Endothelial cell of umbilical vein (primary cell): ENCODE measurements around the gene AACS. TPM values are rescaled to one million over a fixed set of nuclear protein-coding genes. Genes with fewer than 3 reads are reported as not detected.

Experiments
- BruUV-seq: library from RNA; stranded (reverse); fragments of 400-500 nt; replicated peaks from 2 replicates; lab custom pipeline; 2021; lab: Mats Ljungman, UMichigan
- CTCF ChIA-PET: fragments of 300-600, 350-600 bp; sonication (Branson Sonifier 250); formaldehyde crosslinking; loops from one replicate; lab custom pipeline; 2021; ENCODE audit warnings: antibody characterized with exemption, inconsistent platforms; lab: Charles Lee
- POLR2A ChIA-PET: fragments of 300-600, 350-600 bp; sonication (Branson Sonifier 250); formaldehyde crosslinking; loops from one replicate; lab custom pipeline; 2021; ENCODE audit warnings: antibody characterized with exemption, inconsistent platforms; lab: Charles Lee
- DNase-seq: peaks from one replicate; pipeline ENCODE4 v3.0.0-alpha.2; 2011; ENCODE audit warnings: low read depth, low spot score
- FAIRE-seq: peaks from 2 replicates; lab custom pipeline; 2011; peaks lifted over from hg19 to GRCh38; lab: Jason Lieb, UNC
- H2AFZ ChIP-seq: 2 replicates; pipeline ENCODE4 v1.6.0; 2012; ENCODE audit warnings: low read depth, low read length, control low read depth, inconsistent platforms
- H3K27ac ChIP-seq: 2 replicates; pipeline ENCODE4 v1.5.1; 2011; ENCODE audit warnings: low read depth, mild to moderate bottlenecking, control low read depth, low read length, moderate library complexity; ENCODE audit not compliant: insufficient read depth
- H3K27me3 ChIP-seq, 2 experiments: 2 replicates each; pipeline versions ENCODE4 v1.6.0 to v1.6.1; 2011; ENCODE audit warnings: low read length in 2 of 2, mixed read lengths in 1 of 2; ENCODE audit not compliant: control insufficient read depth in 2 of 2, insufficient read depth in 2 of 2
- H3K36me3 ChIP-seq, 2 experiments: 2 replicates in 1 of 2; 3 replicates in 1 of 2; pipeline ENCODE4 v1.5.1; 2011; ENCODE audit warnings: low read length in 2 of 2, mild to moderate bottlenecking in 1 of 2, moderate library complexity in 1 of 2; ENCODE audit not compliant: control insufficient read depth in 2 of 2, insufficient read depth in 2 of 2; ENCODE audit errors: extremely low read depth in 1 of 2
- H3K4me1 ChIP-seq: 3 replicates; pipeline ENCODE4 v1.5.1; 2011; ENCODE audit warnings: mild to moderate bottlenecking, low read length; ENCODE audit not compliant: control insufficient read depth, insufficient read depth; ENCODE audit errors: extremely low read depth
- H3K4me2 ChIP-seq: 2 replicates; pipeline ENCODE4 v1.6.1; 2011; ENCODE audit warnings: low read length, control low read depth, mixed read lengths; ENCODE audit not compliant: insufficient read depth
- H3K4me3 ChIP-seq, 3 experiments: fragments of 200-600 bp in 1 of 3; sonication (generic), shearing (Covaris generic) in 1 of 3; replicated peaks in 1 of 3; 2 replicates each; pipeline ENCODE4 v1.5.1; 2011 to 2016; ENCODE audit warnings: control low read depth in 3 of 3, low read length in 3 of 3, mild to moderate bottlenecking in 2 of 3, inconsistent platforms in 1 of 3, low read depth in 1 of 3, moderate library complexity in 1 of 3; ENCODE audit not compliant: insufficient read depth in 1 of 3
- H3K79me2 ChIP-seq: 2 replicates; pipeline ENCODE4 v1.6.0; 2012; ENCODE audit warnings: low read length, inconsistent platforms; ENCODE audit not compliant: control insufficient read depth, insufficient read depth
- H3K9ac ChIP-seq: replicated peaks from 2 replicates; pipeline ENCODE3; 2011; ENCODE audit warnings: low read length, control low read depth; ENCODE audit not compliant: insufficient read depth; ENCODE audit errors: extremely low read depth
- H3K9me1 ChIP-seq: replicated peaks from 3 replicates; pipeline ENCODE4 v1.6.0; 2011; ENCODE audit warnings: mild to moderate bottlenecking, low read length; ENCODE audit not compliant: control insufficient read depth, insufficient read depth; ENCODE audit errors: extremely low read depth
- H3K9me3 ChIP-seq: replicated peaks from 2 replicates; pipeline ENCODE4 v1.5.1; 2012; ENCODE audit warnings: low read length, inconsistent platforms; ENCODE audit not compliant: control insufficient read depth, insufficient read depth
- H4K20me1 ChIP-seq: replicated peaks from 2 replicates; pipeline ENCODE3; 2011; ENCODE audit warnings: mild to moderate bottlenecking, low read length; ENCODE audit not compliant: control insufficient read depth, insufficient read depth; ENCODE audit errors: extremely low read depth
- EZH2 ChIP-seq: IDR thresholded peaks from 2 replicates; pipeline ENCODE4 v1.6.1; 2012; ENCODE audit warnings: borderline replicate concordance, low read depth, mild to moderate bottlenecking, moderate library complexity, low read length, inconsistent platforms; ENCODE audit not compliant: severe bottlenecking
- FOS ChIP-seq: IDR thresholded peaks from 2 replicates; pipeline ENCODE4 v1.6.1; 2011; ENCODE audit warnings: mild to moderate bottlenecking, low read length, moderate library complexity, borderline replicate concordance; ENCODE audit not compliant: insufficient read depth
- GATA2 ChIP-seq: IDR thresholded peaks from 2 replicates; pipeline ENCODE4 v1.7.0; 2011; ENCODE audit warnings: low read depth, mild to moderate bottlenecking, moderate library complexity, mixed read lengths, low read length; ENCODE audit not compliant: insufficient read length, insufficient read depth
- JUN ChIP-seq: IDR thresholded peaks from 2 replicates; pipeline ENCODE4 v1.6.1; 2011; ENCODE audit warnings: borderline replicate concordance, low read depth; ENCODE audit not compliant: insufficient read length, insufficient read depth
- MAX ChIP-seq: IDR thresholded peaks from 2 replicates; pipeline ENCODE4 v1.6.1; 2011; ENCODE audit not compliant: insufficient read depth, insufficient read length
- MYC ChIP-seq: IDR thresholded peaks from one replicate; pipeline ENCODE4 v1.6.1; 2011; ENCODE audit warnings: mild to moderate bottlenecking, low read depth, low read length
- POLR2A ChIP-seq: IDR thresholded peaks from 2 replicates; pipeline ENCODE4 v1.6.1; 2012; ENCODE audit warnings: low read depth, mild to moderate bottlenecking, control low read depth, low read length
- POLR2AphosphoS5 ChIP-seq: IDR thresholded peaks from 2 replicates; pipeline ENCODE4 v1.6.1; 2012; ENCODE audit warnings: low read depth, mild to moderate bottlenecking, control low read depth, low read length, moderate library complexity; ENCODE audit not compliant: insufficient read depth
- dilution Hi-C: fragments of 300-500 bp; cut with MboI; formaldehyde crosslinking; loops from one replicate; pipeline ENCODE4 v1.15.0; 2019; ENCODE audit warnings: low sequenced_read_pairs; ENCODE audit not compliant: extremely low pct_ligation_motif_present
- intact Hi-C: fragments of 100-400 bp; cut with micrococcal nuclease; formaldehyde crosslinking; loops from one replicate; pipeline ENCODE4 v1.10.0; 2022
- polyA plus RNA-seq, 4 experiments: library from polyadenylated mRNA; depleted of rRNA in 3 of 4; stranded (reverse) in 3 of 4; unstranded in 1 of 4; fragments of >200 nt; gene quantifications; 2 replicates each; pipeline versions ENCODE4 v1.2.1 to v1.2.3, GENCODE V29; 2011 to 2012; ENCODE audit warnings: missing spikeins in 1 of 4
- total RNA-seq: library from RNA; stranded (reverse); gene quantifications from 2 replicates; pipeline ENCODE4 v1.2.3, GENCODE V29; 2021
- TF ChIP-seq, protein P1 (sequence below), 2 donors: IDR thresholded peaks; 1 replicate in 1 of 2; 2 replicates in 1 of 2; pipeline ENCODE4 v1.5.1; 2011; ENCODE audit warnings: low read length in 2 of 2, mild to moderate bottlenecking in 2 of 2, moderate library complexity in 2 of 2, control low read depth in 1 of 2, inconsistent platforms in 1 of 2, low read depth in 1 of 2; ENCODE audit not compliant: insufficient read depth in 1 of 2; ENCODE audit errors: extremely low read depth in 1 of 2

The AACS gene
- total and polyA plus RNA-seq, 2 donors (not counting 3 experiments of a cell fraction or from before 2014, with no cell fraction given): 34.7 to 40.3 TPM

GRCh38 chr12:125145196-125145595 is 80.0 kb downstream of the AACS start:
- POLR2A ChIA-PET: no interaction called here
- BruUV-seq: no TSS peak
- Histone ChIP-seq H3K9me1 (no peaks in the 10 kb centered on the region), H2AFZ (no peak overlapping the region), H3K27me3 (no peaks in the 10 kb centered on the region), H3K9ac (no peak overlapping the region), H3K4me1 (peaks cover 7% of the 10 kb centered on the region), H3K4me3 (no peak overlapping the region), H3K27ac (no peak overlapping the region), H3K79me2 (no peaks in the 10 kb centered on the region), H3K36me3 (no peaks in the 10 kb centered on the region), H4K20me1 (no peaks in the 10 kb centered on the region), H3K4me2 (no peak overlapping the region), H3K9me3 (no peaks in the 10 kb centered on the region)
- TF ChIP-seq MYC (no peak), JUN (no peak), FOS (no peak), POLR2A (no peak), MAX (no peak), GATA2 (no peak), EZH2 (no peak), POLR2AphosphoS5 (no peak)
- TF ChIP-seq, protein P1, sequence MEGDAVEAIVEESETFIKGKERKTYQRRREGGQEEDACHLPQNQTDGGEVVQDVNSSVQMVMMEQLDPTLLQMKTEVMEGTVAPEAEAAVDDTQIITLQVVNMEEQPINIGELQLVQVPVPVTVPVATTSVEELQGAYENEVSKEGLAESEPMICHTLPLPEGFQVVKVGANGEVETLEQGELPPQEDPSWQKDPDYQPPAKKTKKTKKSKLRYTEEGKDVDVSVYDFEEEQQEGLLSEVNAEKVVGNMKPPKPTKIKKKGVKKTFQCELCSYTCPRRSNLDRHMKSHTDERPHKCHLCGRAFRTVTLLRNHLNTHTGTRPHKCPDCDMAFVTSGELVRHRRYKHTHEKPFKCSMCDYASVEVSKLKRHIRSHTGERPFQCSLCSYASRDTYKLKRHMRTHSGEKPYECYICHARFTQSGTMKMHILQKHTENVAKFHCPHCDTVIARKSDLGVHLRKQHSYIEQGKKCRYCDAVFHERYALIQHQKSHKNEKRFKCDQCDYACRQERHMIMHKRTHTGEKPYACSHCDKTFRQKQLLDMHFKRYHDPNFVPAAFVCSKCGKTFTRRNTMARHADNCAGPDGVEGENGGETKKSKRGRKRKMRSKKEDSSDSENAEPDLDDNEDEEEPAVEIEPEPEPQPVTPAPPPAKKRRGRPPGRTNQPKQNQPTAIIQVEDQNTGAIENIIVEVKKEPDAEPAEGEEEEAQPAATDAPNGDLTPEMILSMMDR (IDR thresholded peaks at IDR 0.05; ENCODE audit: extremely low read depth in 1 of 2, insufficient read depth in 1 of 2, low read depth in 1 of 2, low read length in 2 of 2): no peak
- intact Hi-C loops: no loop called here
- dilution Hi-C loops: no loop called here
- CTCF ChIA-PET: no interaction called here
- DNase-seq (no peak), FAIRE-seq (no peak)
